SK-N-MC (cell line): Measurements from ENCODE around the gene HEPACAM.

Experiments used
- EZH2 ChIP-seq: fragments of 200-600 bp; sonication (generic); IDR thresholded peaks from one replicate; pipeline ENCODE4 v1.6.1; 2017; ENCODE audit warnings: antibody characterized with exemption
- FOXP2 ChIP-seq: optimal IDR thresholded peaks from 2 replicates; pipeline ENCODE3; 2011; ENCODE audit warnings: mild to moderate bottlenecking, moderate library complexity; ENCODE audit not compliant: insufficient read depth; ENCODE audit errors: extremely low read length, control extremely low read depth
- POLR2AphosphoS5 ChIP-seq: IDR thresholded peaks from 2 replicates; pipeline ENCODE4 v1.6.1; 2012; ENCODE audit warnings: mild to moderate bottlenecking, low read depth, low read length, borderline replicate concordance

DNA sequence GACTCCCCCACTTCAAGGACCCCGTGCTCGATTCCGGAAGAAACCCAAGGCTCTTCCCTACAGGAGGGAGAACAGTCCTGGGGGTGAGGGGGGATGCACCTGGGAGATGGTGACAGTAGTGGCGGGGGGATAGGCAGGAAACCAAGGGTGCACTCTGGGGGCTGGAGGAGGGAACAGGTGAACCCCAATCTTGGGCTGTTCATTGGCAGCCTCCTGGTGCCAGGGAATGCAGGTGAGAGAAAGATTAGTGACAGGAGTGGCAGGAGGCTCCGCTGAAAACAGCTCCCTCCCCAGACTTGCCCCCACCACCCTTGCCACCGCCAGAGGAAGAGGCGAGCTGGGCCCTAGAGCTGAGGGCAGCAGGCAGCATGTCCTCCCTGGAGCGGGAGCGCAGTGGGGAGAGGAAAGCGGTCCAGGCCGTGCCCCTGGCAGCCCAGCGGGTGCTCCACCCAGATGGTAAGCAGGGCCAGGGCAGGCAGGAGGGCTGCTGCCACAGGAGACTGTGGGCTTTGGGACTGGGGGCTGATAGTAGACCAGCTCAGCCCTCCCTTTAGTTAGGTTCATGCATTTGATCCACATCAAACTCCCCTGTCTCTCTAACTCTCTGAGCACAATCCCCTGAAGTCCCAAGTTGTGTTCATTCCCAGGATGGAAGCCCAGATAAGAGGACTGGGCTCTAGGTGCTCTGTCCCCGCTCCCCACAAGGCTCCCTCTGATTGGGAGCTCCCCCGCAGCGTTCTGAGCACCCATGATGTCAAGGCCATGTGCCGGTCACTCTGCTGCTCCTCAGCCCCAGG, 56.2 kb downstream of the HEPACAM start:
- TF ChIP-seq EZH2 (no peak), POLR2AphosphoS5 (no peak), FOXP2 (no peak)
